H1 (cell line): ENCODE measurements around the gene HOXB7. TPM values are rescaled to one million over a fixed set of nuclear protein-coding genes. Genes with fewer than 3 reads are reported as not detected.

ENCODE experiments used
- BRCA1 ChIP-seq: IDR thresholded peaks from 2 replicates; pipeline ENCODE4 v1.6.1; 2012; ENCODE audit warnings: low read depth, low read length, improper control_type of control experiment
- CTCF ChIP-seq, 3 experiments: IDR thresholded peaks; 1 replicate in 2 of 3; 2 replicates in 1 of 3; pipeline versions ENCODE4 v1.5.1 to v1.6.1; 2011; ENCODE audit warnings: low read length in 3 of 3, mild to moderate bottlenecking in 3 of 3, inconsistent platforms in 2 of 3, low read depth in 1 of 3, moderate library complexity in 1 of 3; ENCODE audit not compliant: insufficient read depth in 1 of 3; ENCODE audit errors: control extremely low read depth in 1 of 3
- MAX ChIP-seq: IDR thresholded peaks from 2 replicates; pipeline ENCODE4 v1.6.1; 2012; ENCODE audit warnings: inconsistent platforms
- RFX5 ChIP-seq: IDR thresholded peaks from 2 replicates; pipeline ENCODE4 v1.6.1; 2011; ENCODE audit warnings: low read depth, low read length, improper control_type of control experiment, borderline replicate concordance
- TAF7 ChIP-seq: optimal IDR thresholded peaks from 2 replicates; pipeline ENCODE3; 2011; ENCODE audit warnings: low read depth, mild to moderate bottlenecking, inconsistent platforms, low read length, moderate library complexity, borderline replicate concordance
- TBP ChIP-seq: IDR thresholded peaks from 2 replicates; pipeline ENCODE4 v1.6.1; 2011; ENCODE audit warnings: low read depth, low read length, improper control_type of control experiment
- polyA plus RNA-seq, 7 experiments: library from polyadenylated mRNA; depleted of rRNA in 3 of 7; stranded (reverse) in 5 of 7; unstranded in 2 of 7; fragments of >200 nt in 5 of 7; fragments of 200-250 nt in 2 of 7; gene quantifications; 1 replicate in 5 of 7; 2 replicates in 1 of 7; 4 replicates in 1 of 7; pipeline versions ENCODE4 v1.2.1 to v1.2.3, GENCODE V29; 2011 to 2013; ENCODE audit warnings: missing spikeins in 2 of 7, mixed read lengths in 2 of 7
- total RNA-seq: library from RNA; stranded (reverse); fragmentation: NEBNext Ultra II Directional; extraction: Animal tissue kit (Norgen Biotek cat#: 25700); gene quantifications from 2 replicates; pipeline ENCODE4 v1.2.1, GENCODE V29; 2021
- TF ChIP-seq, protein P1 (sequence below): fragments of 300-600 bp; sonication (generic); IDR thresholded peaks from 2 replicates; pipeline ENCODE4 v1.7.1; 2012; ENCODE audit warnings: low read length, moderate library complexity, mild to moderate bottlenecking, inconsistent platforms; ENCODE audit not compliant: insufficient replicate concordance

HOXB7 gene
- total and polyA plus RNA-seq, 2 of the 8 experiments (the other 6 are each of a cell fraction or from before 2014, with no cell fraction given): not detected

GRCh38 chr17:48613862-48614694, 3.3 kb upstream of the HOXB7 start (continued):
- TF ChIP-seq, protein P1, sequence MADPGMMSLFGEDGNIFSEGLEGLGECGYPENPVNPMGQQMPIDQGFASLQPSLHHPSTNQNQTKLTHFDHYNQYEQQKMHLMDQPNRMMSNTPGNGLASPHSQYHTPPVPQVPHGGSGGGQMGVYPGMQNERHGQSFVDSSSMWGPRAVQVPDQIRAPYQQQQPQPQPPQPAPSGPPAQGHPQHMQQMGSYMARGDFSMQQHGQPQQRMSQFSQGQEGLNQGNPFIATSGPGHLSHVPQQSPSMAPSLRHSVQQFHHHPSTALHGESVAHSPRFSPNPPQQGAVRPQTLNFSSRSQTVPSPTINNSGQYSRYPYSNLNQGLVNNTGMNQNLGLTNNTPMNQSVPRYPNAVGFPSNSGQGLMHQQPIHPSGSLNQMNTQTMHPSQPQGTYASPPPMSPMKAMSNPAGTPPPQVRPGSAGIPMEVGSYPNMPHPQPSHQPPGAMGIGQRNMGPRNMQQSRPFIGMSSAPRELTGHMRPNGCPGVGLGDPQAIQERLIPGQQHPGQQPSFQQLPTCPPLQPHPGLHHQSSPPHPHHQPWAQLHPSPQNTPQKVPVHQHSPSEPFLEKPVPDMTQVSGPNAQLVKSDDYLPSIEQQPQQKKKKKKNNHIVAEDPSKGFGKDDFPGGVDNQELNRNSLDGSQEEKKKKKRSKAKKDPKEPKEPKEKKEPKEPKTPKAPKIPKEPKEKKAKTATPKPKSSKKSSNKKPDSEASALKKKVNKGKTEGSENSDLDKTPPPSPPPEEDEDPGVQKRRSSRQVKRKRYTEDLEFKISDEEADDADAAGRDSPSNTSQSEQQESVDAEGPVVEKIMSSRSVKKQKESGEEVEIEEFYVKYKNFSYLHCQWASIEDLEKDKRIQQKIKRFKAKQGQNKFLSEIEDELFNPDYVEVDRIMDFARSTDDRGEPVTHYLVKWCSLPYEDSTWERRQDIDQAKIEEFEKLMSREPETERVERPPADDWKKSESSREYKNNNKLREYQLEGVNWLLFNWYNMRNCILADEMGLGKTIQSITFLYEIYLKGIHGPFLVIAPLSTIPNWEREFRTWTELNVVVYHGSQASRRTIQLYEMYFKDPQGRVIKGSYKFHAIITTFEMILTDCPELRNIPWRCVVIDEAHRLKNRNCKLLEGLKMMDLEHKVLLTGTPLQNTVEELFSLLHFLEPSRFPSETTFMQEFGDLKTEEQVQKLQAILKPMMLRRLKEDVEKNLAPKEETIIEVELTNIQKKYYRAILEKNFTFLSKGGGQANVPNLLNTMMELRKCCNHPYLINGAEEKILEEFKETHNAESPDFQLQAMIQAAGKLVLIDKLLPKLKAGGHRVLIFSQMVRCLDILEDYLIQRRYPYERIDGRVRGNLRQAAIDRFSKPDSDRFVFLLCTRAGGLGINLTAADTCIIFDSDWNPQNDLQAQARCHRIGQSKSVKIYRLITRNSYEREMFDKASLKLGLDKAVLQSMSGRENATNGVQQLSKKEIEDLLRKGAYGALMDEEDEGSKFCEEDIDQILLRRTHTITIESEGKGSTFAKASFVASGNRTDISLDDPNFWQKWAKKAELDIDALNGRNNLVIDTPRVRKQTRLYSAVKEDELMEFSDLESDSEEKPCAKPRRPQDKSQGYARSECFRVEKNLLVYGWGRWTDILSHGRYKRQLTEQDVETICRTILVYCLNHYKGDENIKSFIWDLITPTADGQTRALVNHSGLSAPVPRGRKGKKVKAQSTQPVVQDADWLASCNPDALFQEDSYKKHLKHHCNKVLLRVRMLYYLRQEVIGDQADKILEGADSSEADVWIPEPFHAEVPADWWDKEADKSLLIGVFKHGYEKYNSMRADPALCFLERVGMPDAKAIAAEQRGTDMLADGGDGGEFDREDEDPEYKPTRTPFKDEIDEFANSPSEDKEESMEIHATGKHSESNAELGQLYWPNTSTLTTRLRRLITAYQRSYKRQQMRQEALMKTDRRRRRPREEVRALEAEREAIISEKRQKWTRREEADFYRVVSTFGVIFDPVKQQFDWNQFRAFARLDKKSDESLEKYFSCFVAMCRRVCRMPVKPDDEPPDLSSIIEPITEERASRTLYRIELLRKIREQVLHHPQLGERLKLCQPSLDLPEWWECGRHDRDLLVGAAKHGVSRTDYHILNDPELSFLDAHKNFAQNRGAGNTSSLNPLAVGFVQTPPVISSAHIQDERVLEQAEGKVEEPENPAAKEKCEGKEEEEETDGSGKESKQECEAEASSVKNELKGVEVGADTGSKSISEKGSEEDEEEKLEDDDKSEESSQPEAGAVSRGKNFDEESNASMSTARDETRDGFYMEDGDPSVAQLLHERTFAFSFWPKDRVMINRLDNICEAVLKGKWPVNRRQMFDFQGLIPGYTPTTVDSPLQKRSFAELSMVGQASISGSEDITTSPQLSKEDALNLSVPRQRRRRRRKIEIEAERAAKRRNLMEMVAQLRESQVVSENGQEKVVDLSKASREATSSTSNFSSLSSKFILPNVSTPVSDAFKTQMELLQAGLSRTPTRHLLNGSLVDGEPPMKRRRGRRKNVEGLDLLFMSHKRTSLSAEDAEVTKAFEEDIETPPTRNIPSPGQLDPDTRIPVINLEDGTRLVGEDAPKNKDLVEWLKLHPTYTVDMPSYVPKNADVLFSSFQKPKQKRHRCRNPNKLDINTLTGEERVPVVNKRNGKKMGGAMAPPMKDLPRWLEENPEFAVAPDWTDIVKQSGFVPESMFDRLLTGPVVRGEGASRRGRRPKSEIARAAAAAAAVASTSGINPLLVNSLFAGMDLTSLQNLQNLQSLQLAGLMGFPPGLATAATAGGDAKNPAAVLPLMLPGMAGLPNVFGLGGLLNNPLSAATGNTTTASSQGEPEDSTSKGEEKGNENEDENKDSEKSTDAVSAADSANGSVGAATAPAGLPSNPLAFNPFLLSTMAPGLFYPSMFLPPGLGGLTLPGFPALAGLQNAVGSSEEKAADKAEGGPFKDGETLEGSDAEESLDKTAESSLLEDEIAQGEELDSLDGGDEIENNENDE: no peak
- no peak for TF ChIP-seq CTCF (IDR thresholded peaks at IDR 0.05; ENCODE audit: control extremely low read depth in 1 of 3, insufficient read depth in 1 of 3, low read depth in 1 of 3, low read length in 3 of 3)
- TF ChIP-seq TAF7: no peak
- TF ChIP-seq TBP: no peak; the same call in 1 of the 2 replicates
- no peak for TF ChIP-seq RFX5
- no peak for TF ChIP-seq BRCA1
- no peak for TF ChIP-seq MAX
